Hindlimb muscle (tissue), 1 donor: ENCODE data around the gene RBMY1D. TPM values are rescaled to one million over a fixed set of nuclear protein-coding genes. Genes with fewer than 3 reads are reported as not detected.
"Not testable (repeated sequence)": the region's sequence is repeated elsewhere in the genome, so short reads cannot be mapped to it uniquely, and the experiment has no call there.

Source experiments
- DNase-seq: peaks from one replicate; pipeline ENCODE4 v3.0.0-alpha.2; 2013
- polyA plus RNA-seq: library from polyadenylated mRNA; unstranded; fragments of 120-200 nt; gene quantifications from one replicate; pipeline ENCODE4 v1.2.1, GENCODE V29; 2013; ENCODE audit not compliant: insufficient read length

Gene RBMY1D
- not detected for polyA plus RNA-seq

DNA sequence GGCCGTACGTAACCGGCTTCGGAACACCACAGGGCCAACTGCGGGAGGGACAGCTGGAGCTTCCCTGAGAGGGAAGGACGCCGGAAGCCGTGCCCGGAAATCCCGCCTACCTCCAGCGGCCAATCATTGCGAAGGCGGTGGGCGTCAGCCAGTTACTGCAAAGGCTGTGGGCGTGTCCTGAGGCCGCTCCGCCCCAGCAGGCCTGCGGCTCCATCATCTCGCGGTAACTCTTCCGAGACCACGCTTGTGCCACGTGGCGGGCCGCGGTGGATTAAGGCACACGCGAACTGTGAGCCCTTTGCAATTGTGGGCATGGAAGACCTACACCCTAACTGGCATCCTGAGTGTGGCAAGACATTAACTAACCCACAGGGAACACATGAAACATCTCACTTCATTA lies at the start of gene RBMY1D:
Gene RBMY1D, minus strand, starts transcription at position 101 of the 400 bp plus-strand sequence. CDS start 2,013 bp downstream, outside the sequence.
- not testable (repeated sequence) for DNase-seq

DNA sequence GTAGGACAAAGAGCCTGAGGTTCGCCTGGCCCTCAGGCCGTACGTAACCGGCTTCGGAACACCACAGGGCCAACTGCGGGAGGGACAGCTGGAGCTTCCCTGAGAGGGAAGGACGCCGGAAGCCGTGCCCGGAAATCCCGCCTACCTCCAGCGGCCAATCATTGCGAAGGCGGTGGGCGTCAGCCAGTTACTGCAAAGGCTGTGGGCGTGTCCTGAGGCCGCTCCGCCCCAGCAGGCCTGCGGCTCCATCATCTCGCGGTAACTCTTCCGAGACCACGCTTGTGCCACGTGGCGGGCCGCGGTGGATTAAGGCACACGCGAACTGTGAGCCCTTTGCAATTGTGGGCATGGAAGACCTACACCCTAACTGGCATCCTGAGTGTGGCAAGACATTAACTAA lies 23.6 kb upstream of the RBMY1D start, which contains the start of gene RBMY1E:
Gene RBMY1E, minus strand, starts transcription at position 101 of the 400 bp plus-strand sequence. CDS start 1,978 bp downstream, outside the sequence.
- DNase-seq = not testable (repeated sequence)

DNA sequence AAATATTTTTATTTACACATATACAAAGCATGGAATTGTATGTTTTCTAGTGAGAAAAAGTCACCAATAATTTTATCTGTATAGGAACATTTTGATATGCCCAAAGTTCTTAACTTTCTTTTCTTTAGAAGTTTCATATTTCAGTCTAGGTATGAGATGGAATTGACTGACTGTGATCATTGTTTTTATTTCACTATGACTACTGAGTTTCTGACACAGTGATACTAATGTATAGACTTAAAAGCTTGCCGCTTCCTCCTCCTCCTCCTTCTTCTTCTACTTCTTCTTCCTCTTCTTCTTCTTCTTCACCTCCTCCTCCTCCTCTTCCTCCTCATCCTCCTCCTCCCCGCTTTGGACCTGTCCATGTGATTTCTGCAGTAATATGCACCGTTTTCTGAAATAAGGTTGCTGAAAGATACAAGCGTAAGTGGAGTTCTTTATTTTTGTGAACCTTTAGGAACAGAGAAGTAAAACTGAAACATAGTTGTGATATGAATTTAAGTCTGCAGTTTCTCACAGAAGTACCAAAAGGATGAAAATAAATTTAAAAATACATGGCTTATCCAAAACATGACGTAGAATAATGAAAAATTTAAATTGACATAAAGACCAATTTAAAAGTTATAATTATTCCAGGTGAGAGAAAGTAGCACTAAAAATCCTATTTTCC lies 24.8 kb downstream of the RBMY1D start:
- DNase-seq = not testable (repeated sequence)

DNA sequence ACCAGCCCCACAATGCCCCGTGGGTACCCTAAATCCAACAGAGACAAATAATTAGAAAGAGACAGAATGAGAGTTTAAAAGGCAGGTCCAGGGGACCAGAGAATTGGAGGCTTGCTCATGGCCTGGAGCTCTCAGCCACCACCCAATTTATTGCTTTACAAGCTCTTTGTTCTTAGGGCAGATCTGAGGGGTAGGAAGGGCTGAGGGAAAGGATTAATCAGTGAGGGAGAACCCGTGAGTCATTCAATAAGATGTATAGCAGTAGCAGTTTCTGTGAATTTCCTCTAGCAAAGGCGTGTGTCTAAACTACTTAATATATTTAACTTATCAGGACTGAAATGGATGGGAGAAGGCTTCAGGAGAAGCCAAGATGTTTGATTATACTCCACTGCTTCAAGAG lies 48.8 kb downstream of the RBMY1D start:
- no peak for DNase-seq

DNA sequence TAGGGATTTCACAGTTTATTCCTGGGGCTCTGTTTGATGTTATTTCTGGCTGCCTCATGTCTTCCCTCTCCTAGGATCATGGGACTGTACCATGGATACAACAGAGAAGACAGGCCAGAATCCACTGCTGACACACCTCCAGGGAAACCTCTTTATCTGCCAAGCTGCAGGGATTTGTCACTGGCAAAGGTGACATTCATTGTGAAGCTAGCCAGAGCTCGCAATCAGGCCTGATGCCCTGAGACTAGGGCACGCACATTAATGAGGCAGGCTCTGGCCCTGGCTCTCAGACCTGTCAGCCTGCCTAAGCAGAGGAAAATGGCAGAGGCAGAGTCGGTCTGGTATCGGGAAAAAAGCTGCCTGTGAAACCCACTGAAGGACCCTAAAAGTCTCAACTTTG lies 52.2 kb downstream of the RBMY1D start:
- DNase-seq = no peak

DNA sequence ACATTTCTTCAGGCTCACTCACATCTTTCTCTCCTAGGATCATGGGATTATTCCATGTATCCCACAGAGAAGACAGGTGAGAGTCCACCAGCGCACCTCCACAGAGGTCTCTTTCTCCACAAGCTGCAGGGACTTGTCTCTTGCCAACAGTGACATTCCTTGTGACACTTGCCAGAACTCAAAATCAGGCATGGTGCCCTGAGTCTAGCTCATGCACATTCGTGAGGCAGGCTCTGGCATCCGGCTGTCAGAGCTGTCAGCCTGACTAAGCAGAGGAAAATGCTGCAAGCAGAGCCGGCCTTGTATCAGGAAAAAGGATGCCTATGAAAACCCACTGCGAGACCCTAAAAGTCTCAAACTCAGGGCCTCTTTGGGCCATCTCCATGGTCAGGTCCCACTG lies 54.8 kb downstream of the RBMY1D start:
- no peak for DNase-seq

DNA sequence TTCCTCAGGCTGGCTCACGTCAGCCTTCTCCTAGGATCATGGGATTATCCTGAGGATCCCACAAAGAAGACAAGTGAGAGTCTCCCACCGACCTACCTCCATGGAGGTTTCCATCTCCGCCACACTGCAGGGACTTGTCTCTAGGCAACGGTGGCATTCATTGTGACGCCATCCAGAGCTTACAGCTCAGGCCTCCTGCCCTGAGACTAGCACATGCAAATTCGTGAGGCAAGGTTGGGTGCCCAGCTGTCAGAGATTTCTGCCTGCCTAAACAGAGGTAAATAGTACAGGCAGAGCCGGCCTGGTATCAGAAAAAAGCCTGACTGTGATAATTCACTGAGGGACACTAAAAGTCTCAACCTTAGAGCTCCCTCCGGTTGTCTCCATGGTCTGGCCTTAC lies 58.0 kb downstream of the RBMY1D start:
- DNase-seq = no peak

DNA sequence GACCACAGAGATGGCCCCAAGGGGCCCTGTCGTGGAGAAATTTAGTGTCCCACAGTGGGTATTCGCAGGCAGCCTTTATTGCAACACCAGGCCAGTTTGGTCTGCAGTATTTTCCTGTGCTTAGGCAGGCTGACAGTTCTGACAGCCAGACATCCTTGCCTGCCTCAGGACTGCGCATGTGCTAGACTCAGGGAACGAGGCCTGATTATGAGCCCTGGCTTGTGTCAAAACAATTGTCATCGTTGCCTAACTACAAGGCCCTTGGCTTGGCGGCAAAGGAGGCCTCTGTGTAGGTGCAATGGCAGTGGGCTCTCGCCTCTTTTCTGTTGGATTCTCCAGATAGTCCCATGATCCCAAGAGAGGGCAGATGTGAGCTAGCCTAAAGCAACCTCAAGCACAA lies 59.3 kb downstream of the RBMY1D start:
- no peak for DNase-seq

Other genes starting within 250 kb of the RBMY1D start
- gene RBMY1E, start 23.5 kb upstream of the RBMY1D start, polyA plus RNA-seq = not detected